Gastrocnemius medialis (tissue), 4 donors: Measurements from ENCODE around the gene TXNRD2. TPM values are rescaled to one million over a fixed set of nuclear protein-coding genes. Genes with fewer than 3 reads are reported as not detected.

Experiments
- ATAC-seq, 2 donors: fragments of 150-250 bp; one replicate each; pipeline ENCODE4 v1.9.1; 2016
- DNase-seq, 2 donors: peaks; one replicate each; pipeline ENCODE4 v3.0.0-alpha.2; 2019
- H3K27ac ChIP-seq, 4 donors: fragments of 200-600 bp; sonication (generic); 1 replicate in 1 of 4; 2 replicates in 3 of 4; pipeline ENCODE4 v1.5.1; 2016 to 2018; ENCODE audit warnings: mild to moderate bottlenecking in 2 of 4, moderate library complexity in 1 of 4
- H3K27me3 ChIP-seq, 3 donors: fragments of 200-600 bp; sonication (generic) in 2 of 3; 1 replicate in 1 of 3; 2 replicates in 2 of 3; pipeline versions ENCODE4 v1.5.1 to v1.6.0; 2016 to 2019; ENCODE audit warnings: mild to moderate bottlenecking in 1 of 3, moderate library complexity in 1 of 3
- H3K36me3 ChIP-seq, 2 donors: fragments of 200-600 bp; sonication (generic) in 1 of 2; one replicate each; pipeline ENCODE4 v1.5.1; 2017 to 2018
- H3K4me1 ChIP-seq, 2 donors: fragments of 200-600 bp; sonication (generic) in 1 of 2; one replicate each; pipeline ENCODE4 v1.5.1; 2016 to 2017; ENCODE audit warnings: mild to moderate bottlenecking in 2 of 2
- H3K4me3 ChIP-seq, 4 donors: fragments of 200-600 bp; sonication (generic) in 3 of 4; 1 replicate in 1 of 4; 2 replicates in 3 of 4; pipeline ENCODE4 v1.5.1; 2016 to 2019; ENCODE audit warnings: mild to moderate bottlenecking in 2 of 4
- H3K9me3 ChIP-seq, 3 donors: fragments of 200-600 bp; sonication (generic) in 2 of 3; 1 replicate in 1 of 3; 2 replicates in 2 of 3; pipeline ENCODE4 v1.5.1; 2016 to 2019
- POLR2A ChIP-seq, 2 donors: fragments of 450-650 bp; IDR thresholded peaks; one replicate each; pipeline ENCODE4 v1.6.1; 2017; ENCODE audit warnings: antibody characterized with exemption in 2 of 2, mild to moderate bottlenecking in 2 of 2, moderate library complexity in 2 of 2
- in situ Hi-C, 4 donors: fragments of 200-750 bp; cut with MboI; loops; one replicate each; pipeline versions ENCODE4 v1.15.0 to v1.8.0; 2017; ENCODE audit warnings: low sequenced_read_pairs in 4 of 4
- intact Hi-C: fragments of 100-400 bp; cut with DNase I; formaldehyde crosslinking; loops from one replicate; pipeline ENCODE4 v1.15.1; 2023; ENCODE audit warnings: low total_unique reads
- total RNA-seq, 4 donors: library from RNA; depleted of rRNA; stranded (reverse); fragments of >200 nt; gene quantifications; one replicate each; pipeline versions ENCODE4 v1.1.0 to v1.2.3, GENCODE V29; 2016
- TF ChIP-seq, protein P1 (sequence below), 5 experiments: fragments of 450-650 bp in 3 of 5; fragments of 200-600 bp in 2 of 5; sonication (generic) in 2 of 5; IDR thresholded peaks in 4 of 5; conservative IDR thresholded peaks in 1 of 5; 1 replicate in 4 of 5; 2 replicates in 1 of 5; pipeline ENCODE4 v1.5.1; 2016 to 2019; ENCODE audit warnings: antibody characterized with exemption in 5 of 5, mild to moderate bottlenecking in 3 of 5, moderate library complexity in 3 of 5

Gene TXNRD2
- total RNA-seq, 4 donors from 2014 or later = 9.0 to 18.0 (median 14.4) TPM

DNA sequence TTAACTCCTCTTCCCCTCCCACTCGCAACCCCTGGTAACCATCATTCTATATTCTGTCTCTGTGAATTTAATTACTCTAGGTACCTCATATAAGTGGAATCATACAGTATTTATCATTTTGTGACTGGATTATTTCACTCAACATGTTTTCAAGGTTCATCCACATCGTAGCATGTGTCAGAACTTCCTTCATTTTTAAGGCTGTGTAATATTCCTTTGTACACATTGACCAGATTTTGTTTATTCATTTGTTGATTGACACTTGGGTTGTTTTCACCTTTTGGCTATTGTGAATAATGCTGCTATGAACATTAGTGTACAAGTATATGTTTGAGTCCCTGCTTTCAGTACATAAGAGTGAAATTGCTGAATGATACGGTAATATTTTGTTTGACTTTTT lies 84.2 kb downstream of the TXNRD2 start:
- peaks cover 20 to 29% of the 10 kb centered on the region in 2 donors for H3K4me1 ChIP-seq
- no peak overlapping the region for H3K27ac ChIP-seq
- in situ Hi-C loops (no loop called here), intact Hi-C loops (loop anchor here (5.0 kb wide), 1 partner anchor 165 kb away; the partner anchor contains the start of gene TANGO2)
- H3K36me3 ChIP-seq = no peaks in the 10 kb centered on the region
- no peaks in the 10 kb centered on the region for H3K9me3 ChIP-seq
- no peaks in the 10 kb centered on the region for H3K27me3 ChIP-seq
- no peak for DNase-seq
- TF ChIP-seq, protein P1, sequence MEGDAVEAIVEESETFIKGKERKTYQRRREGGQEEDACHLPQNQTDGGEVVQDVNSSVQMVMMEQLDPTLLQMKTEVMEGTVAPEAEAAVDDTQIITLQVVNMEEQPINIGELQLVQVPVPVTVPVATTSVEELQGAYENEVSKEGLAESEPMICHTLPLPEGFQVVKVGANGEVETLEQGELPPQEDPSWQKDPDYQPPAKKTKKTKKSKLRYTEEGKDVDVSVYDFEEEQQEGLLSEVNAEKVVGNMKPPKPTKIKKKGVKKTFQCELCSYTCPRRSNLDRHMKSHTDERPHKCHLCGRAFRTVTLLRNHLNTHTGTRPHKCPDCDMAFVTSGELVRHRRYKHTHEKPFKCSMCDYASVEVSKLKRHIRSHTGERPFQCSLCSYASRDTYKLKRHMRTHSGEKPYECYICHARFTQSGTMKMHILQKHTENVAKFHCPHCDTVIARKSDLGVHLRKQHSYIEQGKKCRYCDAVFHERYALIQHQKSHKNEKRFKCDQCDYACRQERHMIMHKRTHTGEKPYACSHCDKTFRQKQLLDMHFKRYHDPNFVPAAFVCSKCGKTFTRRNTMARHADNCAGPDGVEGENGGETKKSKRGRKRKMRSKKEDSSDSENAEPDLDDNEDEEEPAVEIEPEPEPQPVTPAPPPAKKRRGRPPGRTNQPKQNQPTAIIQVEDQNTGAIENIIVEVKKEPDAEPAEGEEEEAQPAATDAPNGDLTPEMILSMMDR (IDR thresholded peaks at IDR 0.05 in 4 of 5, conservative IDR thresholded peaks at IDR 0.05 in 1 of 5) = no peak
- no peak for TF ChIP-seq POLR2A (IDR thresholded peaks at IDR 0.05)
- ATAC-seq = no peak
- no peak overlapping the region for H3K4me3 ChIP-seq

- peak overlapping the region; percentile 91 to 98 (median 96) for H3K27ac ChIP-seq
- no peak for TF ChIP-seq POLR2A (IDR thresholded peaks at IDR 0.05)
- TF ChIP-seq, protein P1 (IDR thresholded peaks at IDR 0.05 in 4 of 5, conservative IDR thresholded peaks at IDR 0.05 in 1 of 5) = no peak
- in situ Hi-C loops = no loop called here
- peaks cover 20 to 31% of the 10 kb centered on the region in 2 donors for H3K4me1 ChIP-seq
- intact Hi-C loops = loop anchor here (2.0 to 5.0 kb wide), 2 partner anchors 55 to 167 kb away; partner anchors contain the start of gene TANGO2
- ATAC-seq (peak; percentile 11 to 23), DNase-seq (no peak)
- H3K4me3 ChIP-seq = peak overlapping the region; percentile 85 to 98 (median 94)
- H3K27me3 ChIP-seq = no peaks in the 10 kb centered on the region
- peaks cover 0 to 13% of the 10 kb centered on the region in 2 donors for H3K36me3 ChIP-seq
- H3K9me3 ChIP-seq = no peaks in the 10 kb centered on the region
Measured at GRCh38 chr22:19855504-19856409, 85.9 kb downstream of the TXNRD2 start.

GRCh38 chr22:19854778-19855503 lies 86.7 kb downstream of the TXNRD2 start, which contains the start of the genes GNB1L and RTL10:
GNB1L (minus strand) TSS chr22:19854874; CDS start chr22:19821355, 33,519 bp downstream.
RTL10 (minus strand) TSS chr22:19854874; CDS start chr22:19852261, 2,613 bp downstream.
- H3K4me1 ChIP-seq = peaks cover 20 to 31% of the 10 kb centered on the region in 2 donors
- TF ChIP-seq, protein P1 (IDR thresholded peaks at IDR 0.05 in 4 of 5, conservative IDR thresholded peaks at IDR 0.05 in 1 of 5) = no peak
- peak; percentile 96 to 98 for TF ChIP-seq POLR2A (IDR thresholded peaks at IDR 0.05)
- DNase-seq = peak; percentile 94 to 97
- H3K9me3 ChIP-seq = no peaks in the 10 kb centered on the region
- ATAC-seq = peak; percentile 91
- peak within 1 kb of the TSS; percentile 85 to 98 (median 94) for H3K4me3 ChIP-seq
- H3K27me3 ChIP-seq = no peaks in the 10 kb centered on the region
- in situ Hi-C loops (no loop called here), intact Hi-C loops (loop anchor here (1.0 to 5.0 kb wide), 5 partner anchors 56 to 167 kb away; partner anchors contain the start of gene TANGO2)
- H3K27ac ChIP-seq = peak within 1 kb of the TSS; percentile 91 to 98 (median 96)
- H3K36me3 ChIP-seq = peaks cover 0 to 20% of the 10 kb centered on the region in 2 donors

DNA sequence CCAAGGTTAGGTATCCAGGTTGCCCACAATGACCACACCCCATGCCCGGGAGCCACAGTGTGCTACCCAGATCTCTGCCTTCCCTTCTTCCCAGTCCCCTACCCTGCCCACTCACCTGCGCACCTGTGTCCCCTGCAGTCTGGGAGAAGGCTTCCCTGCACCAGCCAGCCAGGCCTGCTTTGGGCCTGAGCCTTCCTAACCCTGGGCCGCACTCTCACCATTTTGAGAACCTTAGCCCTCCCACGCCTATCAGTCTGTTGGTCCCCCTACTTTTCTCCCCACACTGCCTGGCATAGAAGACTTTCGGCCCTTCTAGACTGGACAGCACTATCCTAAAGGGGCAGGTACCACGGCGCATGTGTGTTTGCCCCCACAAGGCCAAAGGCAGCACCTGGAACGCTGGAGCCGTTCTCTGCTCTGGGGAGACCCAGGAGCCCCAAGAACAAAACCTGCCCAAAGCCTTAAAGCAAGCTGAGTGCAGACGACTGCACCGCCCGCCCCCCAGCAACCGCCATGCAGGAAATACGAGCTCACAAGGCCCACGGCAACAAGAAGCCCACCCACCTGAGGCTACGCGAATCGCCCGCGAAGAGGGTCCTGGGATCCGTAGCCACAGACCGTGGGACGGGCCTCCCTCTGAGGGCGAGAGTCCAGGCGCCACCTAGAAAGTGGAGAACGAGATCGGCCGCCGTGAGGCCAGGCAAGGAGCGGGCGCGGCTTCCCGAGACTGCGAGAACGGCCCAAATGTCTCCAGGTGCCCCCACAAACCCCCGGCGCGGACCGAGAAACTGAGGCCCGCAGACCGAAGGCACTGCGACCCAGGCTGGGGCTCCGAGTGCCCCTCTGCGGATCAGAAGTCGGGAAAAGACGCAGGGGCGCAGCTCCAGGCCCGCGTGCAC lies 87.5 kb downstream of the TXNRD2 start:
- Histone ChIP-seq H3K9me3 (no peaks in the 10 kb centered on the region), H3K36me3 (peaks cover 0 to 20% of the 10 kb centered on the region in 2 donors), H3K4me1 (peaks cover 24 to 34% of the 10 kb centered on the region in 2 donors), H3K27me3 (no peaks in the 10 kb centered on the region), H3K27ac (peak overlapping the region; percentile 91 to 98 (median 96)), H3K4me3 (peak overlapping the region; percentile 85 to 98 (median 94))
- DNase-seq (no peak), ATAC-seq (peak; percentile 14 to 18)
- intact Hi-C loops (loop anchor here (1.0 to 5.0 kb wide), 4 partner anchors 57 to 122 kb away; no protein-coding TSS in a partner anchor), in situ Hi-C loops (no loop called here)
- TF ChIP-seq, protein P1 (IDR thresholded peaks at IDR 0.05 in 4 of 5, conservative IDR thresholded peaks at IDR 0.05 in 1 of 5) = no peak
- TF ChIP-seq POLR2A (IDR thresholded peaks at IDR 0.05) = no peak
